Ecto neural progenitor cell (in vitro differentiated cells): Measurements from ENCODE around the gene SUSD6.
"Not testable (repeated sequence)": the region's sequence is repeated elsewhere in the genome, so short reads cannot be mapped to it uniquely, and the experiment has no call there.

Experiments
- DNase-seq: peaks from one replicate; pipeline ENCODE4 v3.0.0-alpha.2; 2018; ENCODE audit warnings: low spot score

The SUSD6 gene

DNA sequence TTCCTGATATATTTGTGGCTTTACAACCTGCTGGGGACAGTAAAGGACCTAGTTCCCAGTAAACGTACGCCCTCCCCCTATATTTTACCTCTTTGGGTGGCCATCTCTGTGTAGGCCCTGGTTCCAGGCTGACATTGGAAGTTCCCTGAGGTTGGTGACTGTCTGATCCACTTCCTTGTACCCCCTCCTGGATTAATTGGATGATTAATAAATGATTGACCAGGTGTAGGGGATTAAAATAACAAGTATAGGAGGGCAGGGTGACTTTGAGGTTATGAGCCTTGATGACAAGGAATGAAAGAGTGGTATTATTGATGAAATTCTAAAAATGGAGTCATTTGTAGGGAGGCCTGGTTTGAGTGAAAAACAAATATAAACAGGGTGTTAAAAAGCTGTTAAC is 9.6 kb downstream of the SUSD6 start:
- DNase-seq = no peak

DNA sequence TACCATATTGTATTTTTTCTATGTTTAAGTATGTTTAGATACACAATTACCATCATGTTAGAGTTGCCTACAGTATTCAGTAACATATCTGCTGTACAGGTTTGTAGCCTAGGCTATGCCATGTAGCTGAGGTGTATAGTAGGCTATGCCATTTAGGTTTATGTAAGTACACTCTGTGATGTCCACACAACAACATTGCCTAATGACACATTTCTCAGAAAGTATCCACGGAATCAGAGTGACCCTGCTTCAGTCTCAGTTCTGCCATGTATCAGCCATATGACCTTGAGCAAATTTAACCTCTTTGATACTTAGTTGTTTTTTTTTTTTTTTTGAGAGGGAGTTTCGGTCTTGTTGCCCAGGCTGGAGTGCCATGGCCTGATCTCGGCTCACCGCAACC is 12.7 kb downstream of the SUSD6 start:
- DNase-seq = no peak

DNA sequence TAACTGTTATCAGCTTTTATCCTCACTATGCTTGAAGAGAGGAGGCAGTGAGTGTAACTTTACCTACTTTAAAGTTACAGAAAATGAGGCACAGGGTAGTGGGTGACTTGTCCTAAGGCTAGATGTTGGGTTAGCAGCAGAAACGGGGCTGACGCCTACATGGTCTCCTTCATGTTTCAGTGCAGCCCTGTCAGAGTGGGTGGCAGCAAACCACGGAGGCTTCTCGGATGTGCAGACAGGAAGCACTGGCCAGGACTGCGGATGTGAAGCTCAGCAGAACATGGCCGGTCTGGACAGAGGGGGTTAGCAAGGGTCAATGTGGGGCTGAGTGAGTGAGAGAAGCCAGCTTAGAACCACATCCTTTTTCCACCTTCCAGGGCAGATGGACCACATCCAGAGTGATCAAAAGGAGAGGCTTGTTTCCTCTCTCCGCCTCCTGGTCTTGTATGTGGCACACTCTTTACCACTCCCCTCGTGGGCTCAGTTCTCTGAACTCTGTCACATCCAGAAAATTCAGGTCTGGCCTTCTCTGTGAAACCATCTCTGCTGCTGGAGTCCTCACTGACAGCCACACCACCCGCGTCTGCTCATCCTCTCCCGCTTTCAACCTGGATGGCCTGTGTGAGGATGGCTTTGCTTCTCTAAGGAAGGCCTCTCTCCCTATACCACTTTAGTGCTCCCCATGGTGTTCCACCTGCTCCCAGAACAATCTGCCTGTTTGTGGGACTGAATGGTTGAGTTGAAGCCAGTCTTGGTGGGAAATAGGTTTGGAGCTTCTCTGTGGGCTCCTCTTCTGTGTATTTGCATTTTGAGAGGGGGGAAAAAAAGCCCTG is 14.1 kb downstream of the SUSD6 start:
- no peak for DNase-seq

DNA sequence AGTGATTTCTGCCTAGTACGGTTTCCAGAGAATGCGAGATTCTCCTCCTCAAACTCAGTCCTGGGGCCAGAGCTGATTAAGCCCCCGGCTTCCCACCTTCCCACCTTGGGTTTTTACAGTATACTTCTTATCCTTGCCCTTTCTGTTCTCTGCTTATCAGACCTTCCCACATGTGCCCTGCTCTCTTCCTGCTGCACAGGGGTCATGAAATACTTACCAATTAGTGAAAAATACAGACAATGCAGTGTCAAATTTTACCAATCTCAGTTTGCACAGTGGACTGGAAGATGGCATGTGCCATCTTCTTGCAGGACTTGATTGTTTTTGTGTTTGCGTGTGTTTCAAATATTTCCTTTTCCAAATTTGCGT is 14.7 kb downstream of the SUSD6 start:
- DNase-seq = no peak

DNA sequence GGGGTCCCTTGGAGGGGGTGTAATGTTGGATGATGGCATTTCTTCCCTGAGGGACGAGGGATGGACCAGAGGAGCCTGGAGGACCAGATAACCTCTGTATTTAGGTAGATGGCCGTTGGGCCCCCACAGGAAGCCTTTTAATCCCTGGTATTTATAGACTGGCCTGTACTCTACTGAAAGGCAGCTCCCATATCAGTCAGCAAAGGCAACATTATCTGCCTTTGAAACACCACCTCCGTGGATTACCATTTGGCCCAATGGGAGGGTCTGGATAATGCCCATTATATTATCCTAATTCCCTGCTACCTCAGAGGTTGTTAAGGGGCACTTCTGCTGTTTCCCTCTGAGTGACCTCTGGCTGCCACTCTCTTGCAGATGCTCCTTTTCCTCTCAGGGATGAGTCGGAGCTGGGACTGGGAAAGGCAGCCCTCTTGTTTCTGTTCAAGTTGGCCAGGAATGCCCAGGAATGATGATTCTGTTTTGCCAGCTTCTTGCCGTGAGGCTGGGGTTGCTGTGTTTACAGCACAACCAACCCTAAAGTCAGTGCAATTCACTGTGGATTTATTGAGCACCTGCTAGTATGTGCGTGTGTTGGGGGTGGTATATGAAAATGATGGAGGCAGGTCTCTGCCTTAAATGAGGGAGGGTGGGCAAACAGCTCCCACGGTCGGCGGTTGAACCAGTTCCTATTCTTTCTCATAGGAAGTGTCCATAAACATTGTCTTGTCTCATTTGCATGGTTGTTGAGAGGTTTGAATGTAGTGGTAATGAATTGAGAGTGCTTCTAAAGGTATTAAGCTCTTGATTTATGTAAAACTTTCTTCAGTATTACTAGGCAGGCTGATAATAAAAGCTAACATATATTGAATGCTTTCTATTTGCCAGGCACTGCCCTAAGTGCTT is 18.1 kb downstream of the SUSD6 start:
- no peak for DNase-seq

DNA sequence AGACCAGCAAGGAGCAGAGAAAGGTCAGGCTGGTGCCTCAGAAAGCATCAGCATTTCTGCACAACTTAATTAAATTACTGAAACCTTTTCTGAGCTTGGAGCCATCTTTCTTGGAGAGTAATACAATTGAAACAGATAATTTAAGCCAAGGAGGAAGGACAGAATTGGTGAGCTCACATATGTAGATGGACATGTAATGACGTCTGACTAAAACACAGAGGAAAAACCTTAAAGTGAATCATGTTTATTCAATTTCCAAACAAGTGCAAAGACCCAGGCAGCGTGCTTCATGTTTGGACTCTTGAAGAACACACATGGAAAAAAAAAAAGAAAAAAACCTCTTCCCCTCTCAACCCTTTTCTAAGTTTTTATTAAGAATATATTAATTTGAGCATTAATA is 19.0 kb downstream of the SUSD6 start:
- DNase-seq = no peak

DNA sequence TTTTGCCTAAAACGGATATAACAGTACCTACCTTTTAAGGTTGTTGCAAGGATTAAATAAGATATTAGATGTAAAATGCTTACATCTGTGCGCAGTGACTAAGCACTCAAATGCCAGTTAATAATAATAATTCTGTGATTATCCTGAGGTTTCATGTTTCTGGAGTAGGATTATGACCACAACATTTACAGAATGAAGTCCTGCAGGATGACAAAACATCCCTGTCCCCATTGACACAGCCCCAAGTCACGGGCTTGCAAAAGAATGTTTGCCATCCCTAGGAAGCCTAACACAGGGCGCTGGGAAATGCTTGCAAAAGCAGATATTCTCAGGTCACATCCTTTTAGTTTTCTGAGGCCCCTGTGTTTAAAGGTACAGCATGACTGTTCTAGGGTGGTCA is 20.1 kb downstream of the SUSD6 start:
- no peak for DNase-seq

DNA sequence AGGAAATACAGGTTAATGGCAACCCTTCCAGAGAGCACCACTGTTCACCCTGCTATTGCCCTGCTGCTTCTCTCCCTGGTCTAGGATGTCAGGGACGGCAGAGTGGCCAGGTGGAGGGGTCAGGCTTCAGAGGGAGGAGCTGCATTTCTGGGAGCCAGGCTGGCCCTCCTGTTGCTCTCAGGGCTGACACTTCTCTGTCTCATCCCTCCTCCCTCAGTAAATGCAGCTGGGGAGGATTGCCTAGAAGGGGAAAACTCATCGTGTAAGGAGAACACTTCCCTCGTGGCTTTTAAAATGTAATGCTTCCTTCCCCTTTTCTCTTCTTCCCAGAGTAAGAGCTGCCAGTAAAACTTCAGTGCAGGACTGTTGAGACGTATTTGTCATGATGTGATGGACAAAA is 20.8 kb downstream of the SUSD6 start:
- no peak for DNase-seq

DNA sequence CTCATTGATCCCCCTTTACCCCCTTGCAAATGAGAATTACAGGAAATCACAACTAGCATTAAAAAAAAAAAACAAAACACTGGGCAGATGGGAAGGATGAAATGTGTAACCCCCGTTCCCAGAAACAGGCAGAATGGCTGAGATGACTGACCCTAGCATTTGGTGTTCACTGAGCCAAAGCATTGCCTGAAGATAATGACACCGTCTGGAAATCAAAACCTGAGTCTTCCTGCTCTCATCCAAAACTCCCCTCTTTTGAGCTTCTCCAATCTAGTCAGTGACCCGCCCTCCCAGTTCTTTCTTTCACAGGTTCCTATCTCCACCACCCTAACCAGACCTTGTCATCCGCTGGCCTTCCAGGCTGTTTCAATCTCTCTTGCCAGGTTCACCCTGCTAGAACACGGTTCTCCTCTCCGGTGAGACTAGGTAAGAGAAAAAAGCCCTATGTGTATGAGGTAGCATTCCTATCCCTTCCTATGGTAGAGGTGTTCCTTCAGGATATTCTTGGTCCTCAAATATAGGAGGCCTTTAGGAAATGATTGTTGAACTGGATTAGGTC is 21.3 kb downstream of the SUSD6 start:
- DNase-seq = no peak

DNA sequence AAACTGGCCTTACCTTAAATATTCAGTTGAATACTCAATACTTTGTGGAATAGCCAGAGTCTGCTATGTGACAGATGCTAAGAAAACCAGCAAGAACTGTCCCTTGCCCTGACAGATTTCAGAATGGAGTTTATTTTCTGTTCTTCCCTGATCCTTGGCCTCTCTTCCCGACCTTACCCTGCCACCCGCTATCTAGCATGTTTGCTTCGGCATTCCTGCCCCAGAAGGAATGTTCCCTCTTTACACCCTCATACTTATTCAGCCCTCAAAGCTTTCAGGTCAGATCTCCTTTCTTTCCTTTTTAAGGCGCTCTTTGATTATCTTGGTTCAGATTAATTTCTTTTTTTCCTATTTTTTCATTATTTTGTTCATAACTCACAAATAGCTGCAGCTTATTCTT is 21.8 kb downstream of the SUSD6 start:
- no peak for DNase-seq

DNA sequence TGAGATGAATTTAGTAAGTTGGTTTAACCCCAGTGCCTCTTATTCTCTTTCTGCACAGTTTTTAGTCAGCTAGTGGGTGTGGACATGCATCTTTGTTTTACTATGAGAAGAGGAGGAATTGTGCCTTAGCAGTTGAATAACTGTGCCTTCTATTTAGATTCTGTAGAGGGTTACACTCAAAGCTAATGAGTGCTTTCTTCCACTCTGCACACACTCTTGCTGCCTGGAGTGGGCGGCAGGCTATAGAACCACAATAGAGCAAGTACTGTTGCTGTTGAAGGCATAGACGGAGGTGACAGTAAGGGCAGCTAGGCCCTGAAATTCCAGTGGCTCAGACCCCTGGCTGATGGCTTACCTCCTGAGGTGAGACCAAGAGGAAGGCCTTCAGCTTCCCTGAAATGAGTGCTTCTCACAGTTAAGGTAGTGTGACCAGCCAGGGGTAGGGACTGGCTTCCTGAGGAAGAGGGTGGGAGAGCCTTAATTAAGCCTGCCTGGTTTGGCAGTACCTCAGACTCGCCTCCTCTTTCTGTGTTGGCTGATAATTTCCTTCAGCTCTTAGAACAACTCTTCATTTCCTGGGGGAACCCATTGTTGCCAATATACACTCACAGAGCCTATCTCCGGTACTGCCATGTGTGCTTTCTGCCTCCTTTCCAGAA is 24.7 kb downstream of the SUSD6 start:
- no peak for DNase-seq

DNA sequence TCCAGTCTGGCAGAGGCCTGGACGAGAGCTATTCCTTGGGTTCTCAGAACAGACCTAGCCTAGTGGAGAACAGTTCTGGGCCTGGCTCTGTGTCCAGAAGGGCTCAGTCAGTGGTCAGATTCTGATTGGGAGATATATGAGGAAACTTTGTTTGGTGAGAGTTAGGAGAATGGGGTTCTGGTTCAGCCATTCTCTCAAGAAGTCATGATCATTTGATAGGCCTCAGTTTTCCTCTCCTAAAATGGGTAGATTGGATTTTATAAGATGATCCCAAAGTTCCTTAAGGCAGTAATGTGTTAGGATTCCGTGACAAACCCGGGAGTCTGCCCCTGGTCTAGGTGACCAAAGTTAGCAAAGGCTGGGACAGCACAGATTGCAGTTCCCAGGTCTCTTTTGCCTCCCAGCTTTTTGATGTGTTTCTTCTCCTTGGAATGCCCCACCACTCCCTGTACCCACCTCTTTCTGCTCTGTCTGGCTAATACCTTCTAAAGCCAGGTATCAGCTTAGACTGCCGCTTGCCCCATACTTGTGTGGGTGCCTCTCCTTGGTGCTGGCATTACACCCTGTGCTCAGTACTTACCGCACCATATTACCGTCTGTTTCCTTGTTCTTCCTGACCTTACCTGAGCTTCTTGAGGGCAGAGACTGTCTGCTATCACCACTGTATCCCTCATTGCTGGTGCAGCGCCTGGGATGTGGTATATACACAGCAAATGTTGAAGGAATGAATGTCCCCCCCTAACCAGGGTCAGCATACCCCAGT is 25.5 kb downstream of the SUSD6 start:
- no peak for DNase-seq

DNA sequence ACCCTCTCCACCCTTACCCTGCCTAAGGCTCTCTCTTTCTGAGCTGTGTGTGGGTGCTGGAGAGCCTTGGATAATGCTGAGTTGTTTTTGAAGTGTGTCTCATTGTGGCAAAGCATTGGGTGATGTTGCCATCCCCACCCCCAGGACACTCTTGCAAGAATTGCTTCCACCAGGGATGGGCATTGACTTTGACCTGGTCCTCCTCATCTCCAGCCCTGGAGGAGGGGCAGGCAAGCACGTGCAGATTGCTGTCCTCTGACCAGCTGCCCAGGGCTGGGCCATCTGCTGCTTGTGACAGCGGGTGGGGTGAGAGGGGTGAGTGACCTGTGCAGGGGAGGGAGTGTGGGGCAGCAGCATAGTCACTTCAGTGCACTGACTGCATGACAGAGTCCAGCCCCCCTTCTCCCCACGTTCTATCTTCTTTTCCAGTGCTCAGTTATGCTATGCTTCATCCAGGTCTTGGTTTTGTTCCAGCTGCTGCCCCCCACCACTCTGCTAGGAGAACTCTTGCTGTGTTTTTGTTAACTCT is 26.2 kb downstream of the SUSD6 start:
- DNase-seq = peak; percentile 59

DNA sequence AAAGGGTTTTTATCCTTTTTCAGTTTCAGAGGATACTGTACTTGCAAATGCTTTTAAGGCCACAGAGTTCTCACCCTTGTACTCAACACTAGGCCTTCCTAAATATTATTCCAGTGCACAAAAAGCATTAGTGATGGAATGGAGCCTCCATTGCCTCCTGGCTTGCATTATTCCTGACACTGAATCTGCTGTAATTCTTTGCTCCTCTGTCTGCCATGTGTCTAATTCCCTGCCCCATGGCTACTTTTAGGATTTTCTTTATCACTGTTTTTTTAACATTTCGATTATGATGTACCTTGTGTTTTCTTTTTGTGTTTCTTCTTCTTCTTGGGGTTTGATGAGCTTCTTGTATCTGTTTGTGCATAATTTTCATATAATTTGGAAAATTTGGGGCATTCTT is 29.5 kb downstream of the SUSD6 start:
- no peak for DNase-seq

DNA sequence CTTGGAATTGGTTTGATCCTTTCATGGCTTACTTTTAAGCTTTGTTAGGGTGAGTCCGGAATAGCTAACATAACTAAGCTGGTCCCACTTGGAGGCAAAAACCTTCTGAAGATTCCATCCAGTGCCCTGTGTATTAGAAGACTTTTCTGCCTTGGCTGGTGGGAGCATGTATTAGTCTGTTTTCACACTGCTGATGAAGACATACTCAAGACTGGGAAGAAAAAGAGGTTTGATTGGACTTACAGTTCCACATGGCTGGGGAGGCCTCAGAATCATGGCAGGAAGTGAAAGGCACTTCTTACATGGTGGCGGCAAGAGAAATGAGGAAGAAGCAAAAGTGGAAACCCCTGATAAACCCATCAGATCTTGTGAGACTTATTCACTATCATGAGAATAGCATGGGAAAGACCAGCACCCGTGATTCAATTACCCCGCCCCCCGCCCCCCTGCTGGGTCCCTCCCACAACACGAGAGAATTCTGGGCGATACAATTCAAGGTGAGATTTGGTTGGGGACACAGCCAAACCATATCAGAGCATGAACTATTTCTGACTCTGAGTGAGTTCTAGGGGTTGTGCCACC is 30.9 kb downstream of the SUSD6 start:
- not testable (repeated sequence) for DNase-seq

DNA sequence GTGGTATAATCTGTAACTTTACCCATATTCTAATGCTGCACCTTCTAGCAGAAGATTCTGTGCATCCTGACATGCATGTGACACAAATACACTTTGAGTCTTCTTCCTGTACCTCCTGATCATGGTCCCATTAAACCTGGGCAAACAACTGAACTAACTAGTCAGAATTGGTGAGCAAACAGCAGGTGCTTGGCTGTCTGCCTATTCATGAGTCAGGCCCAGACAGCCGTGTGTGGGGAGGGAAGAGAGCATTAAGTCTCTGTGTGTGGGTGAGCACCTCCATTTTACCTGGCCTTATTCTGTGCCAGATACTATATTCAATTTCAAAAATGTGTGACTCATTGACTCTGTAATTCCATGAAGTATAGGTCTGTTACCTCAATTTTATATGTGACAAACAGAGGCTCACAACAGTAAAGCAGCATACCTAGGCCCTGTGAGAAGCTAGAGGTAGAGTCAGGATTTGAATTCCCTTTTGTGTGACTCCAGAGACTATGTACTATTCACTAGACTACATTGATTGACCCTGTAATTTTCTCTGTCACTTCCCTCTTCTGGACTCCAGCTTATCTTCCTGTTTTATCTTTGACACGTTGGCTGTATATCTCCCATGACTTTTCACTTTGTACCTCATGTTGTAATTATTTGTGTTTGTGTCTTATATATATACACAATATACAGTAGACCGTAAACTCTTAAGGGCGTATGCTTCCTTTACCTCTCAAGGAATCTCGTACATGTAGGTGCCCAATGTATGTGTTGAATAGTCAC is 32.2 kb downstream of the SUSD6 start:
- DNase-seq = no peak

DNA sequence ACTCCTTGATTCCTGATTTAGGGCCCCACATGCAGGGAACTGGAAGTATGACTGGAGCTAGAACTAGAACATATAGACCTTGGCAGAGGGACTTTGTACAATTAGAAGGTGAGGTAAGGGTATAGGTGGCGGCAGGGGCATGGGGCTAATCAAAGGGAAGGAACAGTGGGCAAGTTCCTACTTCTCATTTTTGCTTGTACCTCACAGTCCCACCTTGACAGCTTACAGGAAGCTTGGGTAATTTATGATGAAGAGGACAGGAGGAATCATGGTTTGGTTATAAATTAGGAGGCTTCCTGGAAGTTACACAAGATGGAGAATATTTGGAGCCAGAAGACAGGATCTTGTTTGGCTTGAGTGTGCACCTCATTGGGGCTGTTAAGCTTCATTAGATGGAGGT is 33.4 kb downstream of the SUSD6 start:
- DNase-seq = no peak

DNA sequence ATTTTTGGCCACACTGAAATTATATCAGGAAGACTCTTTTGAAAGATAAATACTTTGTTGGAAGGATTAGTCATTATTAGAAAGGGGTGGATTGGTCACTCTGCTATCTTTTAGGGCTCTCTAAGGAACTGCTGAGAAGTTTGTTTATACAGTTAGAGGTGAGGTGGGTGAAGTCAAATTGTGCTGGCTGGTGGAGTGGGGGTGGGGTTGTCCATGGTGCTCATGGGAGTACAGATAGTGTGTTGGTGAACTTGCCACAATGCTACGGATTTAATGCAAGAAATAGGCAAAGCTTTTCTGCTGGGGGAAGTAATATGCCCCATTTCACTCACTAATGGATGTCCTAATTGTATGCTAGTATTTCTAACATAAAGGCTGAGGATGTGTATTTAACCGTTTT is 35.8 kb downstream of the SUSD6 start:
- no peak for DNase-seq

DNA sequence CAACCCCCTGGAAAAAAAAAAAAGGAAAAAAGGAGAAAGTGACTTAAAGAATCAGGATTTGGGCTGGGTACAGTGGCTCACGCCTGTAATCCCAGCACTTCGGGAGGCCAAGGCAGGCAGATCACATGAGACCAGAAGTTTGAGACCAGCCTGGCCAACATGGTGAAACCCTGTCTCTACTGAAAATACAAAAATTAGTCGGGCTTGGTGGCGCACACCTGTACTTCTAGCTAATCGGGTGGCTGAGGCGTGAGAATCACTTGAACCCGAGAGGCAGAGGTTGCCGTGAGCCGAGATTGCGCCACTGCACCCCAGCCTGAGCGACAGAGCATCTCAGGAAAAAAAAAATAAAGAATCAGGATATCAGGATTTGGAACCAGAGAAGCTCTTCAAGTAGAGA is 36.2 kb downstream of the SUSD6 start:
- not testable (repeated sequence) for DNase-seq
